GM21786 (cell line): ENCODE results near the gene MTERF1.

Experiments used
- ATAC-seq: cut with Tn5 transposase; IDR thresholded peaks from one replicate; pipeline ENCODE4 v1.9.1; 2021; ENCODE audit not compliant: unreplicated experiment

The MTERF1 gene

DNA sequence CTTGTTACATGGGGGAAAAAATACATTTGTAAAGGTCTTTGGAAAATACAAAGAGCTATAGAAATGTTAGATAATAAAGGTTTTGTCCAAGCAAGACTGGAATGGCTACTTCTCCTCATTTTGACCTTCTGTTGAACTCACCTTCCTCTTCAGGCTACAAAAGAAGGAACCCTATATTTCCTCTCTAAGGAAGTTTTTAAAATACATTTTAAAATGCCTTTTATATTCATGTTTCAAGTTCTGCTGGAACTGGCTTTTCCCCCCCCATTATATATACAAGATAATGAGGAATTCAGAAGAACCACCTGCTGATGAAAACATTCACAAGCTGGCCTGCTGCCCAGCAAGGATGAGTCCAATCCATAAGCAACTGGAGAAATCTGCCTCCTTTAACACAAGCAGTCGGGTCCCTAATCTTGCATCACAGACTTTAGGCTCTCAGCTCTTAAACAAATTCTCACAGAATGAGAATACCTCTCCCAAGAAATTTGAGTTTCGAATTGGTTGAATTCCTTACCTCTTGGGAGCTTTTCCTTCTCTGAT is 44.6 kb downstream of the MTERF1 start:
- ATAC-seq: no peak

DNA sequence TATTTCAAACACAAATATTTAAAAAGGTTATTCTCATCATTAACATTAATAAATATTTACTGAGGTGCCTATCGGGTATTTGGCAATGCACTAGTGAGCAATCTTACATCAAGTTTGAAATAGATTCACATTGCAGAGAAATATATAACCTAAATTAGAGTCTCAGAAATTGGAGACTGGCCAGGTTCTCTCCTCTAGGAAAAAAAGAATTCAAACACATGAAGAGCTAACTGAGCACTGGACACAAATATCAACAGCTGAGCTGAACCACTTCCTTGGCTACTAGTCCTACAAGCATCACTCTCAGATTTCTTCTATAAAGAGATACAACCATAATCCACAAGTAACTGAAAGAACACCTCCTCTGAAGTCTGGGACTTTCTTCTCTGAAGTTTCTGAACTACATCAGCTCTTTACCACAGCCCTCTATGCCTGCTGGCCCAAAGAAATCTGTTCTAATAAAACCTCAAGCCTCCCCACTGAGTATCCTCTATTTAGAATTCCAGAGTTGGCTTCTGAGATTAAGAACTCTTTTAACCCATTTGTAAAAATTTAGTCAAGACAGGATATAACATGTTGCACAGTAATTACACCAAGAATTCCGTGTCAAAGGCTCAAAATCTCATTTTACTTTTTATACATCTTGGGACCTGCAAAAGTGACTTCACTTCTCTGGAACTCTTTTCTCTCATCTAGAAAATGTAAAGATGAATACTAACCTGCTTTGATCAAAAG is 45.2 kb downstream of the MTERF1 start:
- ATAC-seq: no peak

DNA sequence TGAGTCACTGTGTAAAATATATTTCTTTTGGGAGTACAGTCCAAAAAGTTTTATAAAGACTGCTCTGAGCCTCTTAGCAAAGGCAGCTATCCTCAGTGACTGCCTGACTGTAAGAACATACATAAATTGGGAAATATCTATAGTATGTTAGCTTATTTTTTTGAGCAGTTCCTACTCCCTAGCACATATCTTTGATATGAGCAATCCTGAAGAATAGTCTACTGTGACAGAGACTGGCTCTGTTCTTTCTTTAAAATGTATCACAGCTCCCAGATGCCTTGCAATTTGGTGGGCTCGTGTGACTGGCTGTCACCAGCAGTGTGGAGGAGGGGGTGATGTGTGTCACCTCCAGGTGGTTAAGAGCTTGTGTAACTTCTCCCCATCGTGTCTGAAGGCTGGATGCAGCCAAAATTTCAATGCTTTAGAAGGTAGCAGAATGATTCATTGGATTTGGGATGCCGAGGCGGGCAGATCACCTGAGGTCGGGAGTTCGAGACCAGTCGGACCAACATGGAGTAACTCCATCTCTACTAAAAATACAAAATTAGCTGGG is 47.9 kb downstream of the MTERF1 start:
- no peak for ATAC-seq

DNA sequence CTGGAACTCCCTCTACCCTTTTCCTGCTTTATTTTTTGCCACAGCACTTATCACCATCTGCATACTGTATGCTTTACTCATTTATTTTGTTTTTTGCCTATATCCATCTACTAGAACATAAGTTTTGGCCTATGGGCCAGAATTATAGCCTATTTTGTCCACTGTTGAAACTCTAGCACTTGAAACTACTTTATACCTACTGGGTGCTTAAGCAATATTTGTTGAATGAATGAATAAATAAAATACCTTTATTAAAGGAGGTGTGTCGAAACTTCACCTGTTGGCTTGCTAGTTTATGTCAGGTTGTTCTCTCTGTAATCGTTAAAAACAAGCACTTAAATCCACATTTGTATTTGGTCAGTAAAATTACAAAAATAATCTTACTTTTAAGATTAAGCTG is 53.3 kb downstream of the MTERF1 start:
- no peak for ATAC-seq

GRCh38 chr7:91826377-91826776 is 54.1 kb downstream of the MTERF1 start:
- no peak for ATAC-seq

- no peak for ATAC-seq
Observed at GRCh38 chr7:91824201-91824600, 56.3 kb downstream of the MTERF1 start.
